Measurements from ENCODE around the gene AIF1L.
"Not testable (repeated sequence)": the region's sequence is repeated elsewhere in the genome, so short reads cannot be mapped to it uniquely, and the experiment has no call there.

The AIF1L gene

DNA sequence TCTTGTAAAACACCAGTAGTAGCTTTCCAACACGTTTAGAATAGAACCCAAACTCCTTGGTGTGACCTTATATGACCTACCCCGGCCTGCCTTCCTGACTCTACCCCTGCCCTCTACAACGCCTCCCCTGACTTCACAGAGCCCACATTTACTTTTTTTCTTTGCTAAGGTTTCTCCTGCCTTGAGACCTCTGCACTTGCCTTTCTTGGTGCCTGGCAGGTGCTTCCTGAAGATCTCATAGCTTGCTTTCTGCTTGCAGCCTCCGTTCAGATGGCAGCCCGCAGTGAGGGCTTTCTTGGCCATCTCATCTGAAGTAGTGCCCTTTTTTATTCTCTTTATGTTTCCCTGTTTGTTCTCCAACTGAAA is 53.3 kb downstream of the AIF1L start:
- H3K9me2 ChIP-seq (replicated peaks; ENCODE audit: insufficient read depth, low read length), result no peaks in the 10 kb centered on the region
- H2AFZ ChIP-seq (ENCODE audit: low read length), result no peak overlapping the region
- H3K79me2 ChIP-seq (ENCODE audit: low read length), result no peaks in the 10 kb centered on the region
- H3F3A ChIP-seq (ENCODE audit: insufficient read depth, low read length), result 0 out of 2 replicates have a peak, but pooled peaks cover 7% of the 10 kb centered on the region
- no peak overlapping the region for H3K9ac ChIP-seq (ENCODE audit: low read length)
- H3K27me3 ChIP-seq (replicated peaks; ENCODE audit: insufficient read depth, low read length), result no peaks in the 10 kb centered on the region
- no peaks in the 10 kb centered on the region for H4K20me1 ChIP-seq (ENCODE audit: insufficient read depth, low read length)
- no peak for DNase-seq
- no peaks in the 10 kb centered on the region for H3K9me3 ChIP-seq (replicated peaks; ENCODE audit: insufficient read depth, low read length)
- peaks cover 11% of the 10 kb centered on the region for H3K36me3 ChIP-seq (replicated peaks; ENCODE audit: insufficient read depth, low read length)
- TF ChIP-seq EZH2phosphoT487 (IDR thresholded peaks at IDR 0.05; ENCODE audit: low read length) (no peak), EZH2 (optimal IDR thresholded peaks at IDR 0.05; ENCODE audit: low read depth, low read length) (no peak)
- TF ChIP-seq, protein P1, sequence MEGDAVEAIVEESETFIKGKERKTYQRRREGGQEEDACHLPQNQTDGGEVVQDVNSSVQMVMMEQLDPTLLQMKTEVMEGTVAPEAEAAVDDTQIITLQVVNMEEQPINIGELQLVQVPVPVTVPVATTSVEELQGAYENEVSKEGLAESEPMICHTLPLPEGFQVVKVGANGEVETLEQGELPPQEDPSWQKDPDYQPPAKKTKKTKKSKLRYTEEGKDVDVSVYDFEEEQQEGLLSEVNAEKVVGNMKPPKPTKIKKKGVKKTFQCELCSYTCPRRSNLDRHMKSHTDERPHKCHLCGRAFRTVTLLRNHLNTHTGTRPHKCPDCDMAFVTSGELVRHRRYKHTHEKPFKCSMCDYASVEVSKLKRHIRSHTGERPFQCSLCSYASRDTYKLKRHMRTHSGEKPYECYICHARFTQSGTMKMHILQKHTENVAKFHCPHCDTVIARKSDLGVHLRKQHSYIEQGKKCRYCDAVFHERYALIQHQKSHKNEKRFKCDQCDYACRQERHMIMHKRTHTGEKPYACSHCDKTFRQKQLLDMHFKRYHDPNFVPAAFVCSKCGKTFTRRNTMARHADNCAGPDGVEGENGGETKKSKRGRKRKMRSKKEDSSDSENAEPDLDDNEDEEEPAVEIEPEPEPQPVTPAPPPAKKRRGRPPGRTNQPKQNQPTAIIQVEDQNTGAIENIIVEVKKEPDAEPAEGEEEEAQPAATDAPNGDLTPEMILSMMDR (IDR thresholded peaks at IDR 0.05; ENCODE audit: low read length), result no peak
- peaks cover 12% of the 10 kb centered on the region for H3K4me1 ChIP-seq (ENCODE audit: low read length)
- no peak overlapping the region for H3K4me3 ChIP-seq (ENCODE audit: low read length)
- no peak overlapping the region for H3K27ac ChIP-seq (ENCODE audit: low read length)
- no peak overlapping the region for H3K4me2 ChIP-seq (ENCODE audit: low read depth, low read length)

DNA sequence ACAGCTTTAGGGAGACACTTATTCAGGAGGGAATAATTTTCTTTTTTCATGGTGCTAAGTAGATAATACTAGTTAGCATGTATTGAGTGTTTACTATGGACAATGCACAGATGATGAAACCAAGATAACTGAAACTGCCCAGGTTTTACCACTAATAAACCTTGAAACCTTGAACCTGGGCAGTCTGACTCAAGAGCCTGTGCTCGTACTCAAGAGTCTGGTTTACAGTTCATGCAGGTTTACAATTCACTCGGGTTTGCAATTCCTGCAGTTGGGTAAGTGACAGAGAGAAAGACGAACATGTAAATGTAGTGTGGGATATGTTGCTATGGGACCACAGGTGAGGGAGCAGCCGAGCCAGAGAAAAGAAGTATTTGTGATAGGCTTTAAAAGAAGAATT is 57.3 kb downstream of the AIF1L start:
- H3K9me2 ChIP-seq (replicated peaks; ENCODE audit: insufficient read depth, low read length), result no peaks in the 10 kb centered on the region
- peaks cover 10% of the 10 kb centered on the region for H3K36me3 ChIP-seq (replicated peaks; ENCODE audit: insufficient read depth, low read length)
- TF ChIP-seq, protein P1 (IDR thresholded peaks at IDR 0.05; ENCODE audit: low read length), result no peak
- TF ChIP-seq EZH2phosphoT487 (IDR thresholded peaks at IDR 0.05; ENCODE audit: low read length) (no peak), EZH2 (optimal IDR thresholded peaks at IDR 0.05; ENCODE audit: low read depth, low read length) (no peak)
- H3K4me2 ChIP-seq (ENCODE audit: low read depth, low read length), result no peak overlapping the region
- H3K9me3 ChIP-seq (replicated peaks; ENCODE audit: insufficient read depth, low read length), result no peaks in the 10 kb centered on the region
- H4K20me1 ChIP-seq (ENCODE audit: insufficient read depth, low read length), result no peaks in the 10 kb centered on the region
- peaks cover 3% of the 10 kb centered on the region; the same call in 1 of the 2 replicates for H3K79me2 ChIP-seq (ENCODE audit: low read length)
- peak; percentile 25 for DNase-seq
- peaks cover 12% of the 10 kb centered on the region for H3K4me1 ChIP-seq (ENCODE audit: low read length)
- no peaks in the 10 kb centered on the region for H3K27me3 ChIP-seq (replicated peaks; ENCODE audit: insufficient read depth, low read length)
- no peak overlapping the region for H3K9ac ChIP-seq (ENCODE audit: low read length)
- no peak overlapping the region for H3K4me3 ChIP-seq (ENCODE audit: low read length)
- 0 out of 2 replicates have a peak, but pooled peaks cover 7% of the 10 kb centered on the region for H3F3A ChIP-seq (ENCODE audit: insufficient read depth, low read length)
- peak overlapping the region; percentile 33; the same call in 1 of the 2 replicates for H3K27ac ChIP-seq (ENCODE audit: low read length)
- no peak overlapping the region for H2AFZ ChIP-seq (ENCODE audit: low read length)

DNA sequence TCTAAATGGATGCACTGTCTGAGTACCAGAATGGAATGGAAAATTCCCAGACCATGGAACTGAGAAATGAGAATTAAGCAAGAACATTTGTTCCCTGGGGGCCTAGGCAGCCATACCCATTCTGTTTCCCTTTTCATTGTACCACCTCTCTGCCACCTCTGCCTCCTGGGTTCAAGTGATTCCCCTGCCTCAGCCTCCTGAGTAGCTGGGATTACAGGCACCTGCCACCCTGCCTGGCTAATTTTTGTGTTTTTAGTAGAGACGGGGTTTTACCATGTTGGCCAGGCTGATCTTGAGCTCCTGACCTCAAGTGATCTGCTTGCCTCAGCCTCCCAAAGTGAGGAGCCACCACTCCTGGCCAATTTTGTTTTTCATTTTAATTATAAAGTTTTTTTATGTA is 62.3 kb downstream of the AIF1L start:
- H3K9me3 ChIP-seq (replicated peaks; ENCODE audit: insufficient read depth, low read length); H3K9me2 ChIP-seq (replicated peaks; ENCODE audit: insufficient read depth, low read length): not testable (repeated sequence)

DNA sequence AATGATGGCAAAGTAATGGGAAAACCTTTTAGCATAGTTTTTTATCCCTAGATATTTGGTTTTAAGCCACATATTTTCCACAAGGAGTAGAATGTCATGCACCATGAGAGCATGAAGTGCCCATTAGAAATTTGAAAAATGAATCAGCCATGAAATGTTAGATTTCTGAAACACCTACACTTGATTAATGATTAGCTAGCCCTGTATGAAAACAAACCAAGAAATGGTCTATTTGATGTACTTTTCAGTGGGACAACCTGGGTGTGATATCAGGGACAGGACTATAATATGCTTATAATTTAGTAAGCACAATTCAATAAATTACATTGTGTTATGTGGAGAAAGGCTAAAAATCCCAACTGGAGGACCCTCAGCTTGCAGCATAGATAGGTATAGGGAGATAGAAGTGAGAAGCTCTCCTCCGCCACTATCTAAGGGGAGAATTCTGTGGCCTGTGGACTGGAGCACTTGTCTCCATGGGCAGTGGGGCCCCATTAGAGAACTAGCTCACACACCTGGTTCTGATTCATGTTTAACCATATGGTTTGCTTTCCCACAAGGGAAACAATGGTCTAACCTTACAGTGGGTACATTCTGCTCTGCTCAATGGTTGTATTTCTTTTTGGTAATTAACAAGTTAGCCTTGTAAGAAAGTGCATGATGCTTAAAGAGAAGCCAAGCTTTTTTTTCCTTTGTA is 64.2 kb downstream of the AIF1L start:
- Histone ChIP-seq H3K27ac (ENCODE audit: low read length) (no peak overlapping the region), H3K36me3 (replicated peaks; ENCODE audit: insufficient read depth, low read length) (peaks cover 6% of the 10 kb centered on the region; the same call in 1 of the 2 replicates), H3K4me3 (ENCODE audit: low read length) (no peak overlapping the region), H3K9me3 (replicated peaks; ENCODE audit: insufficient read depth, low read length) (no peaks in the 10 kb centered on the region), H3K9me2 (replicated peaks; ENCODE audit: insufficient read depth, low read length) (no peaks in the 10 kb centered on the region), H3K4me2 (ENCODE audit: low read depth, low read length) (no peak overlapping the region), H3K79me2 (ENCODE audit: low read length) (peaks cover 3% of the 10 kb centered on the region; the same call in 1 of the 2 replicates), H3F3A (ENCODE audit: insufficient read depth, low read length) (no peaks in the 10 kb centered on the region), H2AFZ (ENCODE audit: low read length) (no peak overlapping the region), H3K4me1 (ENCODE audit: low read length) (no peaks in the 10 kb centered on the region), H3K9ac (ENCODE audit: low read length) (no peak overlapping the region), H4K20me1 (ENCODE audit: insufficient read depth, low read length) (no peaks in the 10 kb centered on the region), H3K27me3 (replicated peaks; ENCODE audit: insufficient read depth, low read length) (no peaks in the 10 kb centered on the region)
- no peak for TF ChIP-seq EZH2phosphoT487 (IDR thresholded peaks at IDR 0.05; ENCODE audit: low read length)
- TF ChIP-seq, protein P1 (IDR thresholded peaks at IDR 0.05; ENCODE audit: low read length), result no peak
- TF ChIP-seq EZH2 (optimal IDR thresholded peaks at IDR 0.05; ENCODE audit: low read depth, low read length), result no peak
- DNase-seq, result no peak

More for the DNA sequence above, 62.3 kb downstream of the AIF1L start:
- H3K9ac ChIP-seq (ENCODE audit: low read length); H3K4me1 ChIP-seq (ENCODE audit: low read length); H3K4me2 ChIP-seq (ENCODE audit: low read depth, low read length); DNase-seq; H3K27me3 ChIP-seq (replicated peaks; ENCODE audit: insufficient read depth, low read length); H3F3A ChIP-seq (ENCODE audit: insufficient read depth, low read length); H2AFZ ChIP-seq (ENCODE audit: low read length); H4K20me1 ChIP-seq (ENCODE audit: insufficient read depth, low read length); H3K4me3 ChIP-seq (ENCODE audit: low read length); H3K36me3 ChIP-seq (replicated peaks; ENCODE audit: insufficient read depth, low read length); H3K27ac ChIP-seq (ENCODE audit: low read length); H3K79me2 ChIP-seq (ENCODE audit: low read length): not testable (repeated sequence)

All from MM.1S (cell line).